ENCODE results near the gene DPH1. TPM values are rescaled to one million over a fixed set of nuclear protein-coding genes. Genes with fewer than 3 reads are reported as not detected.

The DPH1 gene
- total RNA-seq, 1 donor from 2014 or later: 14.7 TPM

DNA sequence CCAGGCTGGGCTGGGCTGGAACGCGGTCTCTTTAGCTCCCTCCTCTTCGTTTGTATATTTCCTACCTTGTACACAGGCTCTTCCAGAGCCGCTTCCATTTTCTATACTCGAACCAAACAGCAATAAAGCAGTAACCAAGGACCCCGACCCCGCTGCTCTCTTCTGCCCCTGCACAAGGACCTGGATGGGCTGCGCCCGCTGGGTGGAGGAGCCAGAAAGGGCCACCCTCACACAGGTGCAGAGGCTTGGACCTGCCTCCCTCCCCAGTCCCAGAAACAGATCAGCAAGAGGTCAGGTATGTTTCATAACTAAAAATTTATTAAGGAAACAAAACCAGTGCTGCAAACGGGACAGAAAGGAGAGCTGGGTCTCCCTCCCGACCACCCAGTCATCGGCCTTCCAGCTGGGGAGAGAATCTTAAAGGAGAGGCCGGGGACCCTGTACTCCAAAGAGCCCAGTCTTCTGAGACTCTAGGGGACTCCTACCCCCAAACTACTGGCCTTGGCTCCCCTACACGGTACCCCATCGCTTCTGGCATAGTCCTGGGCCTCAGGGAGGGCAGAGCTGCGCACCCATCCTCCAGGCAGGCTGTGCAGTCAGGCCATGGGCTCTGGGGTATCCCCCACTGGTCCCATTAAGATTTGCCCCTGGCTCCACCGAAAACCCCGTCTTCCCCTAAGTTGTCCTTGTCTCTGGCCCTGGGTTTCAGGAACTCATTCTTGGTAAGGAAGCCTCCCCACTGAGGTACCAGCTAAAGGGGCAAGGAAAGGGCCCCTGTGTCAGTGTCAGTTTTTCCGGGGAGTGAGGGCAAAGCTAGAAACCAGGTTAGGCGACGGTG is 29.8 kb downstream of the DPH1 start:
- DNase-seq (ENCODE audit: low read depth): no peak
- Histone ChIP-seq H3K36me3 (ENCODE audit: control insufficient read depth, insufficient read depth, low read length) (peaks cover 17% of the 10 kb centered on the region), H3K27me3 (ENCODE audit: control insufficient read depth, insufficient read depth, low read length) (no peaks in the 10 kb centered on the region), H3K4me3 (ENCODE audit: low read depth, low read length) (no peak overlapping the region)
- FAIRE-seq: no peak
- TF ChIP-seq, protein P1, sequence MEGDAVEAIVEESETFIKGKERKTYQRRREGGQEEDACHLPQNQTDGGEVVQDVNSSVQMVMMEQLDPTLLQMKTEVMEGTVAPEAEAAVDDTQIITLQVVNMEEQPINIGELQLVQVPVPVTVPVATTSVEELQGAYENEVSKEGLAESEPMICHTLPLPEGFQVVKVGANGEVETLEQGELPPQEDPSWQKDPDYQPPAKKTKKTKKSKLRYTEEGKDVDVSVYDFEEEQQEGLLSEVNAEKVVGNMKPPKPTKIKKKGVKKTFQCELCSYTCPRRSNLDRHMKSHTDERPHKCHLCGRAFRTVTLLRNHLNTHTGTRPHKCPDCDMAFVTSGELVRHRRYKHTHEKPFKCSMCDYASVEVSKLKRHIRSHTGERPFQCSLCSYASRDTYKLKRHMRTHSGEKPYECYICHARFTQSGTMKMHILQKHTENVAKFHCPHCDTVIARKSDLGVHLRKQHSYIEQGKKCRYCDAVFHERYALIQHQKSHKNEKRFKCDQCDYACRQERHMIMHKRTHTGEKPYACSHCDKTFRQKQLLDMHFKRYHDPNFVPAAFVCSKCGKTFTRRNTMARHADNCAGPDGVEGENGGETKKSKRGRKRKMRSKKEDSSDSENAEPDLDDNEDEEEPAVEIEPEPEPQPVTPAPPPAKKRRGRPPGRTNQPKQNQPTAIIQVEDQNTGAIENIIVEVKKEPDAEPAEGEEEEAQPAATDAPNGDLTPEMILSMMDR (IDR thresholded peaks at IDR 0.05; ENCODE audit: insufficient read depth, low read length, severe bottlenecking): no peak

DNA sequence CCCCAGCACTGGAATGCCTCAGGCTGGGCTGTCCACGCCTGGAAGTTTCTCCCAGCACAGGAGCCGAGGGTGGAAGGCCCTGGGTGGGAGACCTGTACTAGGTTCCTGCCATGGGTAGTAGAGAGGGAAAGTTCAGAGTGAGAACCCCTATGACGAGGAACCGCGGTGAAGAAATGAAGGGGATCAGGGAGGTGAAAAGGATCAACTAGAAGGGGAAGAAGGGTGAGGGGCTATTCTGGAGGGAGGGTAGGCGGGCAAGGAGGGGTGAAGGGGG is 30.4 kb downstream of the DPH1 start:
- Histone ChIP-seq H3K27me3 (ENCODE audit: control insufficient read depth, insufficient read depth, low read length) (no peaks in the 10 kb centered on the region), H3K4me3 (ENCODE audit: low read depth, low read length) (no peak overlapping the region), H3K36me3 (ENCODE audit: control insufficient read depth, insufficient read depth, low read length) (peaks cover 21% of the 10 kb centered on the region)
- DNase-seq (ENCODE audit: low read depth) (no peak), FAIRE-seq (no peak)
- TF ChIP-seq, protein P1 (IDR thresholded peaks at IDR 0.05; ENCODE audit: insufficient read depth, low read length, severe bottlenecking): no peak

DNA sequence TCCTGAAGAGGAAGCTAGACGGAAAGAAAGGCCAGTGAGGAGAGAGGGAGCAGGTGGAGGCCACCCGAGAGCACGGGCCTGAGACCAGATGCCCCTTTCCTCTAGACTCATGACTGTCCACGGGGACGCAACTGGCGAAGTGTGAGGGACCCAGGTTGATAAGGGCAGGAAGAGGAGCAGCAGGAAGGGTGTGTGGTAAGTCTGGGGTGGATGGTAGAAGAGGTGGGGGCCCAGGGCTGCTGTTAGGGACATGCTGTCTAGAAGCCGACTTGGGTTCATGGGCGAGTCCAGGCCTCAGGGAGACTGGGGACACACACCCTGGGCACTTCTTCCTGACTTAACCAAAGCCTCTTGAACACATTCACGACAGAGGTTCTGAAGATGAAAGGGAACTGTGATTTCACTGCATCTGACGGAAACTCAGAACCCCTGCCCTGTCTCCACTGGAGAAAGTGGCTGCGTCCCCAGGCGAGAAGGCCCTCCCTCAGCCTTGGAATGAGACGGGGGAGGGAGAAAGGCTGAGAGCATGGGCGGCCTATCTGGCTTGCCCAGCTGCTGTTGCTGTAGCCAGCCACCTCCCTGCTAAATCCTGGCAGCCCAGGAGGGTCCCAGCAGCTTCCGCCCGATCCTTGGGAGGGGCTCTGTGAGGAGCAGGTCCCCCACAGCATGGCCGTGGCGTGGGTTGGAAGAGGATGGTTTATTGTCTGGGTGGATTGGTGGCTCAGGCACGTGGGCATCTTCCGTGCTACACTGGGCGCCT is 30.9 kb downstream of the DPH1 start:
- FAIRE-seq (no peak), DNase-seq (ENCODE audit: low read depth) (no peak)
- peaks cover 21% of the 10 kb centered on the region for H3K36me3 ChIP-seq (ENCODE audit: control insufficient read depth, insufficient read depth, low read length)
- no peak overlapping the region for H3K4me3 ChIP-seq (ENCODE audit: low read depth, low read length)
- no peaks in the 10 kb centered on the region for H3K27me3 ChIP-seq (ENCODE audit: control insufficient read depth, insufficient read depth, low read length)
- TF ChIP-seq, protein P1 (IDR thresholded peaks at IDR 0.05; ENCODE audit: insufficient read depth, low read length, severe bottlenecking): no peak

DNA sequence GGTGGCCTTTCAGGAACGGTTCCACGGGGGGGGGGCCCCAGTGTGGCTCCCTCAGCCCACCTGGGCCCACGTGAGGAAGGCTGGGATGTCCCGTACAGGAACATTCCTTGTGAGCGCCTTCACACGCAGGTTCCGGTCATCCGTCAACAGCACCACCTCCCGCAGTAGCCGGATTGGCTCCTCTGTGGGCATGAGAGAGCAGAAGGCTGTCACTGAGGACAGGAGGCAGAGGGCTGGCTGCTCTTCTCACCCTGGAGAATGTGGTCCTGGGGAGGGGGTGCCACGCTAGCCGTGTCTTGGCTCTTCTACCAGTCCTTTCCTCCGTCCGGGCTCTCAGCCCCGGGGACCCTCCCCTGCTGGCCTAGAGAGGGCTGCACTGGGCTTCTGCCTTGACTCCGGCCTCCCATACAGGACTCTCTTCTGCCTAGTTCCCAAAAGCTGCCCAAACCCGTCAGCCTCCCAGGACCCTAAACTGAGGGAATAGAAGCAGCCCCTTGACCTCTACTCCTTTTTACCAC is 31.5 kb downstream of the DPH1 start:
- Histone ChIP-seq H3K27me3 (ENCODE audit: control insufficient read depth, insufficient read depth, low read length) (no peaks in the 10 kb centered on the region), H3K4me3 (ENCODE audit: low read depth, low read length) (no peak overlapping the region), H3K36me3 (ENCODE audit: control insufficient read depth, insufficient read depth, low read length) (peaks cover 21% of the 10 kb centered on the region)
- DNase-seq (ENCODE audit: low read depth): no peak
- TF ChIP-seq, protein P1 (IDR thresholded peaks at IDR 0.05; ENCODE audit: insufficient read depth, low read length, severe bottlenecking): no peak
- no peak for FAIRE-seq

DNA sequence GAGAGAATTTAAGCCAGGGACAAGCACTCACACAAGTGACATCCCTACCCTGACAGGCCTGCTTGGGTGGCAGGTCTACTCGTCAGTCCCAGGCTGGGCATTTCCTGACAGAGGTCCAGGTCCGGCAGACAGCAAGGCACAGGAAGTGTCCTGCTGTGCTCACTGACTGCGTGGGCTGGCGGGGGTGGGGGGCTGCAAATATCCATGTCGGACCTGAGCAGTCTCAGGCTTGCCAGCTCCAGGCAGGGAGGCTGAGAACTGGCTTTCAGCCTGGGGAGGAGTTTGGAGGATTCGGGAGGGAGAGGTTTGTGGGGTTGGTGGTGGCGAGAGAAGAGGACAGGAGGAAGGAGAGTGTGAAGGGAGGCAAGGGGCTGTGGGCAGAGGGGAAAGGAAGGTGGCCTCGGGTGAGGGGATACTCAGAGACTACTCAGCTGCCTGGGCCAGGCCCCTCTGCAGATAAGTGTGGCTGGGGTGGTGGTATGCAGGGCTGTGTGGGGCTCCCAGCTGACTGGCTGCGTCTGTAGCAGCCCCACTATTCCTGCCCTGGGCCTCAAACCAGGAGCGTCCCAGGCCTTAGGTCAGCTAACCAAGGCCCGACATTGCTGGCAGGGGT is 32.7 kb downstream of the DPH1 start:
- H3K27me3 ChIP-seq (ENCODE audit: control insufficient read depth, insufficient read depth, low read length): no peaks in the 10 kb centered on the region
- FAIRE-seq: peak; percentile 18
- no peak for DNase-seq (ENCODE audit: low read depth)
- H3K36me3 ChIP-seq (ENCODE audit: control insufficient read depth, insufficient read depth, low read length): peaks cover 22% of the 10 kb centered on the region
- TF ChIP-seq, protein P1 (IDR thresholded peaks at IDR 0.05; ENCODE audit: insufficient read depth, low read length, severe bottlenecking): no peak
- no peak overlapping the region for H3K4me3 ChIP-seq (ENCODE audit: low read depth, low read length)

Data from bronchial epithelial cell (primary cell).